Stimulated activated CD4-positive, alpha-beta T cell treated with anti-CD3 and anti-CD28 coated beads, Interleukin-15, amount 100 ng/mL, for 48 hours (primary cell): ENCODE data around the gene CCDC3.
"Not testable (repeated sequence)": the region's sequence is repeated elsewhere in the genome, so short reads cannot be mapped to it uniquely, and the experiment has no call there.

Source experiments
- DNase-seq, 2 donors: peaks; one replicate each; pipeline ENCODE4 v3.0.0-alpha.2; 2020; ENCODE audit warnings: low read depth in 2 of 2

The CCDC3 gene

GRCh38 chr10:13000431-13000830, 1.1 kb downstream of the CCDC3 start:
- DNase-seq = no peak

- DNase-seq = no peak
Observed at GRCh38 chr10:12999849-13000248, 1.7 kb downstream of the CCDC3 start.

DNA sequence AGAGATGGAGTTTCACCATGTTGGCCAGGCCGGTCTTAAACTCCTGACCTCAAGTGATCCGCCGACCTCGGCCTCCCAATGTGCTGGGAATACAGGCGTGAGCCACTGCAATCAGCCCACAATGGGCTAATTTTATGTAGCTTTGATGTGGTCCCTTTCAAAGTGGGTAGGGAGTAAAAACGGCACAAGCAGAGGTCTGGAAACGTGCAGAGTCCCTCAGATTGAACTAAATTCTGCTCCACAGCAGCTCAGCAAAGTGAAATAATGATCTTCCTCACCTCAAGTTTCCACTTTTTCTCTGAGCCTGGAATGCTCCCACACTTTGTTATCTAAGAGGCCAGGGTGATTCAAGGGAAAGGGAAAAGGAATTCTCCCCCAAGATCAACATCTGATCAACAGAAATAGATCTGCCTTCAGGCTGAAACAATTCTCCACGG, 6.1 kb downstream of the CCDC3 start:
- no peak for DNase-seq

DNA sequence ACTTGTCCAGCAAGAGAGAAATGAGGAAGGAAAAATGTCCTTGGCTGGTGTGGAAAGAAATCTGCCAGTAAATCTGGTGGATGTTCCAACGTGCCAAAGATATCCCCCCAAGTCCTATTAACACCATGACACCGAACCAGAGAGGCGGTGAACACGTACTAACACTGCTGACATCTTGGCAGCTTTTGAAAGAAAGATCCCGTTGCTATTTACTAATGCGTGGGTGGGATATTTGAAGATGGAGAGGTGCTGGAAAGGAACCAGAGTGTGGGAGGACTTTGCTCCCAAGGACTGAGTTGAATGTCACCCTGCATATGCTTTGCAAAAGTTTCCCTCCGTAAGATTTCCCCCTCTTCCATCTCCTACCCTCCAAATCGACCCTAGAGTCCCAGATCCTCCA, 7.9 kb downstream of the CCDC3 start:
- no peak for DNase-seq

DNA sequence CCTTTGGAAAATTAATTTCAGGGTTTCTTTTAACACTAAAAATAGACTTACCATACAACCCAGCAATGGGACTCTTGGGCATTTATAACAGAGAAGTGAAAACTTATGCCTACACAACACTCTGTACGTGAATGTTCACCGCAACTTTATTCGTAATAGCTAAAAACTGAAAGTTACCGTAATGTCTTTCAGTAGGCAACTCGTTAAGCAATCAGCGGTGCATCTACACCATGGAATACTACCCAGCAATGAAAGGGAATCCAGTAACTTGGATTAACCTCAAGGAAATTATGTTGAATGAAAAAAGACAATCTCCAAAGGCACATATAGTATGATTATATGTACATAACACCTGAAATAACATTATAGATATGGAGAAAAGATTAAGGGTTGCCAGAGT, 16.2 kb downstream of the CCDC3 start:
- no peak for DNase-seq

- no peak for DNase-seq
Observed at GRCh38 chr10:12984165-12984747, 17.3 kb downstream of the CCDC3 start.

GRCh38 chr10:12983568-12983967, 17.9 kb downstream of the CCDC3 start:
- not testable (repeated sequence) for DNase-seq

DNA sequence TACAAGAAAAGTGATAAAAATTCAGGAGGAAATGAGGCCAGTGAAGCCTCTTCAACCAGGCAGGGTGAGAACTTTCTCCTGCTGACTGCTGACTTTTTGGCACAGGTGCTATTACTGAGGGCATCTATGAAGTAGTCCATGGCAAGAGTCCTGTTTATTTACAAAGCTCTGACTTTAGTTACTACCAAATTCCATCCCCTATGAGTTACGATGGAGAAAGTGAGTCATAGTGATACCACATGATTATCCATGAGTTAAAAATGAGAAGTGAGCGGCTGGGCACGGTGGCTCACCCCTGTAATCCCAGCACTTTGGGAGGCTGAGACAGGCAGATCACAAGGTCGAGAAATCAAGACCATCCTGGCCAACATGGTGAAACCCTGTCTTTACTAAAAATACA, 19.9 kb downstream of the CCDC3 start:
- no peak for DNase-seq

DNA sequence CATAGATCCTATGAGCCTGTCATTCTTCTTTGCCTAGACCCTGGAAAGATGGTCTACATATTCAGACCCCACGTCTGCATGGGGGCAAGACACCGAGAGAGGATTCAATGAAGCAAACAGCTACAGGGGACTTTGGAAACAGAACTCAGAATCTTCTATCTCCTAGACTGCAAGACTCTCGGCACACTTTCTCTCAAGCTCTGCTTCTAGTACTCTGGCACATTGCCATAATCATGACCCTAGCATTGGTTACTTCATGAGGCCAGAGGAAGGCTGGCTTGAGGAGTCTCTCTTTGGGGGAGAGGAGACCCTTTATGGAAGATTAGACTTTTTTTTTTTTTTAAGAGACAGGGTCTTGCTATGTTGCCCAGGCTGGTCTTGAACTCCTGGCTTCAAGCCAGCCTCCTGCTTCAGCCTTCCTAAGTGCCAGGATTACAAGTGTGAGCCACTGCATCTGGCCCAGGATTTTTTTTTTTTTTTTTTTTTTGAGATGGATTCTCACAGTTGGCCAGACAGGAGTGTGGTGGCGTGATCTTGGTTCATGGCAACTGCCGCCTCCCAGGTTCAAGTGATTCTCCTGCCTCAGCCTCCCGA, 20.7 kb downstream of the CCDC3 start:
- DNase-seq = no peak

DNA sequence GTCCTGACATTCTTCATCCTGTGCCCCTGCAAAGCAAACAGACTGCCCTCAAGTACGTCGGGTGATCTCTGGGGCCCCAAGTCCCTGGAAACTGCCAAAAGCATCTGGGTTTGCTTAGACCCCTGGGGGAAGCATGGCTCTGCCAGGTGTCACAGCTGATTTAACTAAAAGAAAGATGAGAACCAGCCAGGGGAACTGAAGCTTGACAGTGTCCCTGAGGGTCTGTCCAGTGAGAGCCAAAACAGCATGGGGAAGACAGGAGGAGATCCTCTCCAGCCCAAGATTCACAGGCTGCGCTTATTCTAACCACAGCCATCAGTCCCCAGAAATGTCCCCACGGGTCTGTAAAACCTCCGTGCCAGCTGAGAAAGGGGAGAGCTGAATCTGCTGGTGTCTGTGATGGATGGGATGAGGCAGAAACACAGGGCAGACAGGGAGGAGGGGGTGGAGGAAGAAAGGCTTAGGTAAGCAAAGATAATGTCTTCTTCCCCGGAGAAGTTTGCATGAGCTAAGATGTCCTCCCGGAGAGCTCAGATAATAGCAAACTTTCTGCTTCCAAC, 21.3 kb downstream of the CCDC3 start:
- DNase-seq = no peak

DNA sequence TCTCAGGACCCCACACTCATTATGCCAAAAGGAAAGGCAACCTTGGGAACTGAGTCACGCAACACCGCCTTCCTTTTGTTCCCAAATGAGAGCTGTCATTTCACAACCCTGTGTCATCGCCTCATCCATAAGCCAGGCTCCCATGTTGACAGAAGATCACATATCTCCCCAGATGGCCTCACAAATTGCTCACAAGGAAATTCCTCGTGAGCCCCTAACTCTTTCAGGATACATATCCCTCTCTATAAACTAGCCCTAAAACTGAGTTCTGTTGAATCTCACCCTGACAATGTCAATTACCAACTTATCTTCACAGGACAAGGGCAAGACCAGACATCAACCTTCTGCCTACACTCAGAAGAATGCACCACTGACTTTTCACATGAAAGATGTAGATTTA, 22.6 kb downstream of the CCDC3 start:
- no peak for DNase-seq

- no peak for DNase-seq
Observed at GRCh38 chr10:12975906-12976305, 25.6 kb downstream of the CCDC3 start.

DNA sequence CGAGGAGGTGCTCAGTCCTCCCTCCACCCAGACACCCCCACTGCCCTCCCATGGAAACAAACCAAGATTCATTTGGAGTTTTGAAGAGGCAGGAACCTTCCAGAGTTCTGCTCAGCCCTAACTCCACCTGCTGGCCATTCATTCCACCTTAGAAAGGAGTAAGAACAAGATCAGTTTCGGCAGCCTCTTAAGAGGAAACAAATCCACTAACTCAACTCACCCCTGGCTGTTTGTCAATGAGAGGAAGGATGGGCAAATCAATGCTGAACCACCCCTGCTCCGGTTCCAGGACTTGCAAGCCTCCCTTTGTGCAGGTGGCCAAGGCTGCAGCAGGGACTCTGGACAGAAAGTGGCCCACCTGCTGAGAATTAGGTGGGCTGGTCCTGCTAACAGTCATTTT, 26.2 kb downstream of the CCDC3 start:
- DNase-seq = no peak

DNA sequence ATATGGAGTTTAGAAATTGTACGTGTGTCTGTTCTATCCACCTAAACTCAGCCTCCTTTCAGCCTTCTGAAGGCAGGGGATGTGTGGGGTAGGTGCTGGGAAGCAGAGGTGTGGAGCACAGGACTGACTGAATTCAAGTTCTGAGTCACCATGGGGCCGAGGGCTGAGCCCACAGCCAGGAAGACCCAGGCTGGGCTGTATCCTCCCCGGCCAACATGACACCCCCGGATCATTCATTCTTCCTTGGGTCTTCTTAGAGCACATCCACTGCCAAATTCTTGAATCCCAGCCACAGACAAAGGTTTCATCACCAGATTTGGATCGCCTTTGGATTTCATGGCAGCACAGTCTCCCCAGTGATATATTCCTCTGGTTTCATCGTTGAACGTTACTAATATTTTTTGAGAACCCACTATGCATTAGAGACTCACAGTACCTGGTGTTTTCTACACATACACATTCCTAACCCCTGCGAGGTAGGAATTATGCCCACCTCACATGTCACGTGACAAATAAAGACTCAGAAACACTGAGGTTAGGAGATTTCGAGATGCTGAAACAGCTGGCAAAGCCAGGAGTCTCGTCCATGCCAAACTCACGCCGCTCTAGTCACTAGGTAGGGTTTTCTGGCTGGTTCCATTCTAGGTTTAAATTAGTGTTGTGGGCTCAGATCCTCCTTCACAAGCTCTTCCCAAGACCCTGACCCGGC, 26.9 kb downstream of the CCDC3 start:
- no peak for DNase-seq

DNA sequence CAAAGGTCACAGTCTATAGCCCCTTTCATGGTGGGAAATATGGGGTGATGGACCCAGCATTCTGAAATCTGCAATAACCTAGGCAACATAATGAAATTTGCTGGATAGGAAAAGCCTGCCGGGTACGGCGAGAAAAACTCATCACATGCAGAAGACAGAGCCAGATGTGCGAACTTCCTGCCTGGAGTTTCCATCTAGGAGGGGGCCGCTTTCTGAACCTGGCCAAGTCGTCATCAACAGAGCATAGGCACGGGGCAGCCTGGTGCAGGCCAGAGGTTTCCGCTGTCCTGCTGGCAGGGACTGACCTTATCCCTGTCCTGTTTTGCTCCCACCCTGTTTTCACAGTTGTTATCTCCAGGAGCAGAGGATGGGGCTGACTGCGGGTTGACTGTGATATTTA, 27.4 kb downstream of the CCDC3 start:
- no peak for DNase-seq

DNA sequence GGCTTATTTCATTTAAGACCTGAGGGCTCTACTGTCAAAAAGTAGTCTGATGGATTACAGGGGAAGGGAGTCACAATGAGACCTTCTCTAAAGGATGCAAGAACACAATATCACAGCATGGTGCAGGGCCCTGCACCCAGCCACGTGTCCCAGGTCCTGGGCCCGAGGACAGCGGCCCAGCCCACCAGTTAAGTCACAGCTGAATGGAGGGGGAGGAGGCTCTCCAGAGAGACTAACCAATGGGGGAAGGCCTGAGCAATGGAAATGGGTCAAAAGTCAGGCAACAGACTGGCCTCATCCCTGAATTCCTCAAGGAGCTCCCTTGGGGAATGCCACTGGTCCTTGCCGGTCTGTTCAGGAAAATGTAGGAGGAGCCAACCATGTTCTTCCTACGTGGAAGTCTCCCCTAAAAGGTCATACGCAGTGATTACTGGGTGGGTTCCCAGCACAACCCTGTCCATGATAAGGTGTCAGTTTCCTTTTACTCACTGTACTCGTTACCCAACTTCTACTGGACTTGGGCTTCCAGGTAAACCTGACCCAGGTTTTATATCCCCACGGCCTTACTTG, 28.3 kb downstream of the CCDC3 start:
- DNase-seq = no peak

DNA sequence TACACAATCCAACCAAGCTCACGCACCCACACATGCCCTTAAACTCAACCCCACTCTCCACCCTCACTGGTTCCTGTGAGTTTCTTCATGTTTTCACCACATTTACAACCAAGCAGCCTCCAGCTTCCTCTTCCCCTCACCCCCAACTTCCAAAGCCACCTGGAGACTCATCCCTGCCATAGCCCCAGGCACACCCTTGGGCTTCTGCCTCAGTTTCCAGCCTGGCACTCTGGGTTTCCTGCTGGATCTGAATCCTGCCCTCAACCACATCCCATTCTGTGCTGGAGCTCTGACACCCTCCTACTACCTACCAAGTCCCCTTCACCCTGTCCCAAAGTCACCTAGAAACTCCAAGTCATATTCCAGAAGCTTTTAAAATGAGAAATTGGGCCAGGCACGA, 29.4 kb downstream of the CCDC3 start:
- no peak for DNase-seq

GRCh38 chr10:12971001-12971788, 30.3 kb downstream of the CCDC3 start:
- DNase-seq = no peak

- DNase-seq = no peak
Observed at GRCh38 chr10:12969951-12970350, 31.6 kb downstream of the CCDC3 start.

- no peak for DNase-seq
Observed at GRCh38 chr10:12966067-12966466, 35.4 kb downstream of the CCDC3 start.

- no peak for DNase-seq
Observed at GRCh38 chr10:12965571-12965970, 35.9 kb downstream of the CCDC3 start.

DNA sequence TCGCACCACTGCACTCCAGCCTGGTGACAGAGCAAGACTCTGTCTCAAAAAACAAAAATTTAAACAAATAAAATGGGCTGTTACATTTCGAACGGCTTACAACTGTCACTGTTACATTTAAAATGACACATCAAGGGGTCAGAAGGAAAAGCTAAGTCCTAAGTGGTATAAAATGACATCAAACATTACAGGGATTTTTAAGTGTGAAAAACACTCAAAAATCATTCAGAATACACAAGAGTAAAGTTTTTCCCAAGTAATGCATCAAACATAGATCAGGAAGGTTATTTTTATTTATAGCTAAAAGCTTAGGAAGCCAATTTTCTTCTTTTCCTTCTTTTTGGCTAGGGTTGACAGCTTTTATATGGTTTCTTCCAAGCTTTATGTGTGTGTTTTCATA, 39.0 kb downstream of the CCDC3 start:
- DNase-seq = no peak
